HG03108 (cell line): ENCODE results near the gene PPP4R2.
A peak's percentile ranks its signal among the peaks of the same experiment; 100 is the strongest.
"Not testable (repeated sequence)": the region's sequence is repeated elsewhere in the genome, so short reads cannot be mapped to it uniquely, and the experiment has no call there.

ENCODE experiments used
- ATAC-seq: cut with Tn5 transposase; IDR thresholded peaks from one replicate; pipeline ENCODE4 v1.9.1; 2021; ENCODE audit warnings: moderate library complexity; ENCODE audit not compliant: unreplicated experiment

Gene PPP4R2

DNA sequence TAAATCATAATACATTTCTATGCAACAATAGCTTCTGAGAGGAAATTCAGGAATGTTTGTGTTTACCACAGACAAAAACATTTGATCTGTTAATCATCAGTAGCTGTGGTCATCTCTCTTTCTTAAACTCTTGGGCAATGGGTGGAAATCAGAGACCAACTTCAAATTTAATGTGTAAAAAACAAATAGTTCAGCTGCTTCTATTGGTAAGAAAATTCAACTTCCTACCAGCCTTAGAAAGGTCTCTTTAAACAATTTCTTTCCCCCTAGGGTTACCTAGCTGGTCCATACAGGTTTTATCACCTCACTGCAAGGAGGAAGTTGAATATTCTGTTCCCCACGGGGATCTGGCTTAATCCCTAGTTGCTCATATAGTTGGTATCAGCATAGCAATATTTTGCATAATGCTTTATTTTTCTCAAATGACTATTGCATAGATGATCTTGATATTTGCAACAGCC is 20.3 kb upstream of the PPP4R2 start:
- no peak for ATAC-seq

GRCh38 chr3:72977060-72977808 is 19.4 kb upstream of the PPP4R2 start:
- peak; percentile 64 for ATAC-seq

GRCh38 chr3:72982609-72983366 is 13.8 kb upstream of the PPP4R2 start:
- ATAC-seq: no peak

GRCh38 chr3:72985576-72985975 is 11.0 kb upstream of the PPP4R2 start:
- ATAC-seq: no peak

- no peak for ATAC-seq
Observed at GRCh38 chr3:72990701-72991395, 5.8 kb upstream of the PPP4R2 start.

GRCh38 chr3:72991522-72991921 is 5.1 kb upstream of the PPP4R2 start:
- ATAC-seq: no peak

DNA sequence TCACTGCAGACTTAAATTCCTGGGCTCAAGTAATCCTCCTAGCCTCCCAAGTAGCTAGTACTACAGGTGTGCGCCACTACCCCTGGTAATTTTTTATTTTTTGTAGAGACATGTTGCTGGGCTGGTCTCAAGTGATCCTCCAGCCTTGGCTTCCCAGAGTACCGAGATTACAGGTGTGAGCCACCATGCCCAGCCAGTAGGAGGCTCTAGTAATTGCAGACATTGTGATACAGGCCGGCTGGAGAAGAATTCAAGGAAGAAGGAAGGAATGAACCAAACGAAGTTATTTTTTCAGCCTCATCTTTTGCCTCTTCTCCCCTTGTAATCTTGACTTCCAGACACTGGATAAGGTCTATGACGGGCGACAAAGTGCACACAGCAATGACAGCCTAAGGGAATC is 3.2 kb upstream of the PPP4R2 start:
- ATAC-seq: no peak

DNA sequence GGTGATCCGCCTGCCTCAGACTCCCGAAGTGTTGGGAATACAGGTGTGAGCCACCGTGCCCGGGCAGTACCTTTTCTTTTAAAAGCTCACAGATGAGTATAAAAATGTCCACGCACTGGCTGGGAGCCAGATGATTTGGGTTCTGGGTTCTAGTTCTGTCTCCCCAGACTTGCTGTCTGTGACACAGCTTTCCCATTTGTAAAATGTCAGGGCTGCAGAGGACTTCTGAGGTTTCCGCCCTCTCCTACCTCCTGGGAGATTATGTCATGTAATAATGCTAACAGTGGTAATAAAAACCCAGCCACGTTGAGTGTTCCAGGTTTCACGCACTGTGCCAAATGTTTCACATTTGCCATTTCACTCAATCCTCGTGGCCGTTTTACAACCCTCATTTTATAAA is 1.3 kb upstream of the PPP4R2 start:
- ATAC-seq: no peak

- ATAC-seq: no peak
Observed at GRCh38 chr3:72996121-72996472, 514 bp upstream of the PPP4R2 start.

DNA sequence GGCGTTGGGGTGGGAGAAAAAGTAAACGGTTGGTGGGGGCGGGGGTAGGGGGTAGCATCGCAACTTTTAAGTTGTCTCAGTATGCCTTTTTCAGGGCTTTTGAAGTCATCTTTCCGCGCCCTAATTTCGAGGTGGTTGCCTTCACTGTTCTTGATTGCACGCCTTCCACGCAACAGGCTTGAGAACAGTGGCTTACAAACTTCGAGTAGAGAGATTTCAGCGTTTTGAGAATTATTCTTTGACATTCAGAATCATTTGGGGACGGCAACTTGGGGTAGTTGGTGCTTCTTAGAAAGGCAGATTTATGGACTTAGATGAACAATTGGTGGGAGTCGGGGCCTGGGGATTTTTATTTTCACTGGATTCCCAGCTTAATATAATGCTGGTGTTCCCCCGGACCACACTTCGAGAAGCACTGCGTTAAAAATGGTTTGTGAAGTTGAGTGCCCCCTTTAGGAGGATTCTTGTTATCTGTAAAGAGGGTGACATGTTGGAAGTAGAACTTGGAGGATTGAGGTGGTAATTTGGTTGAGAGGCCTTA is 880 bp downstream of the PPP4R2 start:
- peak; percentile 36 for ATAC-seq

DNA sequence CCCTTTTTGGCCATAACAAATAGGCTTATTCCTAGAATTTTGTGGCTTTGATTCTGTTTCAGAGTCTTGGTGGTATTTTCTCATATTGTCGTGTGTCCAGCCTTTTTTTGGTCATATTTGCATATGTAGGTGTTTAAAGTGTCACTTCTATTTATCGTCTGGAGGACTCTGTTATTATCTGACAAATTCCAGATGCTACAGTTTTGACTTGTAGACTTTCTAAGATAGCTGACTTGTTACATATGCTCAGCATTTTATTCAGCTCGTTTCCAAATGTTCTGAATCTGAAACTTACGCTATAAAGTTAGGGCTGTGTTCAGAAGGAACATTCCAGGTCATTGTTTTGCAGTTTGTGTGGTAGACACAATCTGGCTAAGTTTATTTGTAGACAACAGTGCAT is 1.9 kb downstream of the PPP4R2 start:
- ATAC-seq: no peak

DNA sequence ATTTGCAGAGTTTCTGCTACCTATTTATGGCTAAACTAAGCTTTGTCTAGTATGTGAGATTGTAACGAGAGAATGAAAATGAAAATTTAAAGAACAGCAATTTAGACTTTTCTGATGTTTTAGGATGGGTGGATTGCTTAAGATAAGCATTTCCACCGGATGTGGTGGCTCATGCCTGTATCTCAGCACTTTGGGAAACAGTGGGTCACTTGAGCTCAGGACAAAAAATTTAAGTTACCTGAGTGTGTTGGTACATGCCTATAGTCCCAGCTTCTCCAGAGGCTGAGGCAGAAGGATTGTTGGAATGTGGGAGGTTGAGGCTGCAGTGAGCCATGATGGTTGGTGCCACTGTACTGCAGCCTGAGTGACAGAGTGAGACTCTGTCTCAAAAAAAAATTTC is 3.3 kb downstream of the PPP4R2 start:
- ATAC-seq: no peak

- not testable (repeated sequence) for ATAC-seq
Observed at GRCh38 chr3:73003050-73003449, 6.4 kb downstream of the PPP4R2 start.

DNA sequence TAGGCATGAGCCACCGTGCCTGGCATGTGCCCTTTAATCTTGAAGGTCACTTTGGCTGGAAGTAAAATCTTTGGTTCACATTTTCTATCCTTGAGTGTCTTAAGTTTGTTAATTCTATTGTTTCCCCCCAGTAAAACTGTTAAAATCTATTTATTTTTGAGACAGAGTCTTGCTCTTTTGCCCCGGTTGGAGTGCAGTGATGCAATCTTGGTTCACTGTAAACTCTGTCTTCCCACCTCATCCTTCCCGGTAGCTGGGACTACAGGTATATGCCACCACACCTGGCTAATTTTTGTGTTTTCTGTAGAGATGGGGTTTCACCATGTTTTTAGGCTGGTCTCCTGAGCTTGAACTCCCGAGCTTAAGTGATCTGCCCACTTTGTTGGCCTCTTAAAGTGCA is 7.7 kb downstream of the PPP4R2 start:
- ATAC-seq: no peak

DNA sequence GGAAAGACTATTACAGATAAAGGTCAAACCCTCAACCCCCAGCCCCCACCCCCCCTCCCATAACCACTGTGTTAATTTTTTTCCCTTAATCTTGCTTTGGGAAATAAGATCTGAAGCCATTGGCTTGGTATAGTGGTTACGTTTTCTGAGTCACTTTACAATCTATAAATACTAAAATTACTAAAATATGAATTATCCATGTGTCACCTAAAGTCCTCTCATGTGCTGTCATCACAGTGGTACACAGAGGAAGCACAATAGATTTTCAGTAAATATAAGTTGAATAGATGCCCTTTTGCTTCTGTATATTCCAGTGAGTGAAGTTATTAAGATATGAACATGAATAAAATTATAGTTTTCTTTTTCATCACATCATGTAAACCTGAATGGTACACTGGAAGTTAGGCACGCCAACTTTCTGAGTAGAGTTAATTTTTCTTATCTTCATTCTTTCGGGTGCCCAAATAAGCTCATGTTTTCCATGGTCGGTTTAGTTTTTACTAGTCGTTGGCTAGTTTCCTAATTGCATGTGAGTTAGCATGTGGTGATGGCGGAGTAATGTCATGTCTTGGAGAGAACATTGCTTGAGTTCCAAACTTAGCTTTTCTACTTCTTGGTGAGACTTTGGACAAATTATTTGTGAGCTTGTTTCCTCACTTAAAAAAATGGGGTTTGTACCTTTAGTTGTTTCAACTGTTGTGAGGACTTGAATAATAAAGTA is 11.5 kb downstream of the PPP4R2 start:
- no peak for ATAC-seq

DNA sequence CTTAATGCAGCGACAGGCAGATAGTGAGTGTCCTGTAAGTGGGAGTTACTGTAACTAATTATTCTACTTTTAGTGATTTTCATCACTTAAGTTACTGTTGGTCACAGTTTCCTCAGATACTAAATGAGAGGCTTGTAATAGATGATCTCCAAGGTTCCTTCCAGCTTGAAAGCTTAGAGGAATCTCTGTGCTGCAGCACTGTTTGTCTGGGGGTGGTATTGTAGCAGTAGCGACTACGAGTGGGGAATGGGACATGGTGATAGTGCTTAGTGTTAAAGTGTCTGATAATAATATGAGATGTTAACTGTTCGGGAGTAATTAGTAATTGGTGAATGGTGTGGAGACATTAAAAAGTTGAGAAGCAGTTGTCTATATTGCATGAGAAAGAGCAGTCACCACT is 12.4 kb downstream of the PPP4R2 start:
- ATAC-seq: no peak

DNA sequence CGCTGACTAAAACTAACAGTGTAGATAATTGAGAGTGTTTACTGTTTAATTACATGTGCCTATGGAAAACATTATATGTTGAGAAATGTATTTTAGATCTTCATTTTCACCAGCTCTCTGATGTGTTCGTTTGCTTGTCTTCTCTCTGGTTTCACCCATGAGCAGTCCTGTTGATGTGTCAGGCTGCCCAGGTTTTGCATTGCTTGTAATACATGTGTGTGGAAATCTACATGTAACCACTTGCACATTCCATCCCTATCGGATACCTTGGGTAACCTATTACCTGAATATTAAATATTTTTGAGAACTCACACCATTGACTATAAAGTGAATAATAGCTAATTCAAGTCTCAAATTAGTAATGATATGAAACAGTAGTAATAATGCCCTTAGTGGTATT is 13.1 kb downstream of the PPP4R2 start:
- no peak for ATAC-seq

DNA sequence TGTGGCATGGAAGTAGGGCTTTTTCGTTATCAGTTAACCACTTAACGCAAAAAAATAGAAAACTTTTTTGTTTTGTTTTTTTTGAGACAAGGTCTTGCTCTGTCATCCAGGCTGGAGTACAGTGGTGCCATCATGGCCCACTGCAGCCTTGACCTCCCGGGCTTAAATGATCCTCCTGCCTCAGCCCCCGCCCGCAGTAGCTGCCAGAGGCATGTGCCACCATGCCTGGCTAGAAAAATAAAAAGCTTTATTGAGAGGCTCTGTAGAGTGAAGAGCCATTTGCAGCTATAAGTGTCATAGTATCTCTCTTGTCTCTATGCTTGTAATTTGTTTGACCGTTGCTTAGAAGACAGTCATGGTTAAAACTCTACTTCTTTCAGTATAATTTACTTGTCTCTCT is 13.5 kb downstream of the PPP4R2 start:
- ATAC-seq: no peak

GRCh38 chr3:73018298-73018697 is 21.7 kb downstream of the PPP4R2 start:
- ATAC-seq: no peak

GRCh38 chr3:73018790-73019441 is 22.3 kb downstream of the PPP4R2 start:
- ATAC-seq: no peak
